ENCODE measurements around the gene AGTRAP.

Gene AGTRAP

GRCh38 chr1:11786168-11786567 is 50.2 kb downstream of the AGTRAP start:
- no peak for DNase-seq

GRCh38 chr1:11787251-11787803 is 51.4 kb downstream of the AGTRAP start:
- DNase-seq = no peak

- no peak for DNase-seq
These were observed 52.0 kb downstream of the AGTRAP start for GRCh38 chr1:11787804-11788436.

GRCh38 chr1:11788549-11789053 is 52.7 kb downstream of the AGTRAP start:
- no peak for DNase-seq

- no peak for DNase-seq
These were observed 53.5 kb downstream of the AGTRAP start for GRCh38 chr1:11789126-11790067.

- DNase-seq = no peak
These were observed 54.4 kb downstream of the AGTRAP start for GRCh38 chr1:11790101-11790879.

- no peak for DNase-seq
These were observed 55.2 kb downstream of the AGTRAP start for GRCh38 chr1:11790880-11791715.

- DNase-seq = no peak
These were observed 56.2 kb downstream of the AGTRAP start for GRCh38 chr1:11792106-11792505.

GRCh38 chr1:11793819-11794218 is 57.9 kb downstream of the AGTRAP start:
- no peak for DNase-seq

GRCh38 chr1:11794446-11795237 is 58.7 kb downstream of the AGTRAP start:
- DNase-seq = no peak

GRCh38 chr1:11795238-11795890 is 59.4 kb downstream of the AGTRAP start:
- DNase-seq = no peak

GRCh38 chr1:11796036-11796828 is 60.3 kb downstream of the AGTRAP start:
- DNase-seq = no peak

- no peak for DNase-seq
These were observed 61.7 kb downstream of the AGTRAP start for GRCh38 chr1:11797525-11798216.

GRCh38 chr1:11799099-11799498 is 63.2 kb downstream of the AGTRAP start:
- no peak for DNase-seq

GRCh38 chr1:11799896-11800295 is 64.0 kb downstream of the AGTRAP start:
- DNase-seq = no peak

GRCh38 chr1:11800391-11800755 is 64.4 kb downstream of the AGTRAP start:
- DNase-seq = no peak
